Suppressor macrophage treated with lipopolysaccharide for 4 hours (primary cell): ENCODE results near the gene MET.
"Not testable (repeated sequence)": the region's sequence is repeated elsewhere in the genome, so short reads cannot be mapped to it uniquely, and the experiment has no call there.

Source experiments
- DNase-seq: peaks from one replicate; pipeline ENCODE4 v3.0.0-alpha.2; 2020

Gene MET

GRCh38 chr7:116698930-116699721 lies 27.1 kb downstream of the MET start:
- DNase-seq, result no peak

GRCh38 chr7:116699722-116700120 lies 27.7 kb downstream of the MET start:
- no peak for DNase-seq

GRCh38 chr7:116702046-116702785 lies 30.2 kb downstream of the MET start:
- no peak for DNase-seq

GRCh38 chr7:116704650-116705228 lies 32.7 kb downstream of the MET start:
- no peak for DNase-seq

DNA sequence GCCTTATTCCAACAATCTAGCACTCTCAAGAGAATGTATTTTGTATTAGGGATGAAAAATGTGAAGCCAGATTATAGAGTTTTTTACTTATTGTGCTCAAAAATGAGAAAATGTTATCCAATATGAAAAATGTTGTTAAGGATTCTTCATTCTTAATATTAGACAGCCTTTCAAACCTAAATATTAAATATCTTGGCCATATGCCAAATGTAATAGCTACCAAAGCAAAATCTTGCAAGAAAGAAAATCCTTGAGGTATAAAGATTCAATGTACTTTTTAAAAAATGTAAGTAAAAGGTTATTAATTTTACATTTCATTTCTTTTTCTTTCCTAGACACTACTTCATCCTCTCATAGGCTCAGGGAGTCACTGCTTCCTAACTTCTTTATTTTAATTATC lies 33.4 kb downstream of the MET start:
- DNase-seq, result no peak

DNA sequence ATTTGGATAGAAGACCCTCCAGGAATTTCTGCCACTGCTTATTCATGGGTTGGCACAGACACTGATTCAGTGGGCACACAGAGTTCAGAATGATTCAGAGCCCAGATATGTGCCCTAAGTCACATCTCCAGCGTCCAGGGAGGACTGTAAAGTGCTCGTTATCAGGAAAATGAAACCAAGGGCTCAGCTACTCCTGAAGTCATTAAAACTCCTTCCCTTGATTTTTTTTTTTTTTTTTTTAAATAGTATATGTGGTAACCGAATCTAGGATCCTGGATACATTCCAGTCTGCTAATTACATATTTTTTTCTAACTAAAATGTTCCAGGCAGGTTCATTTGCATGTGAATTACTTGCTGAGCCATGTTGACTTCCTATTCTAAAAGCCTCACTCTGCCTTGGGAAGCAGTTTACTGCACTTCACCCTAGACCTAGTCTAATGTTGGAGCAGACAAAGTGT lies 34.7 kb downstream of the MET start:
- DNase-seq, result no peak

DNA sequence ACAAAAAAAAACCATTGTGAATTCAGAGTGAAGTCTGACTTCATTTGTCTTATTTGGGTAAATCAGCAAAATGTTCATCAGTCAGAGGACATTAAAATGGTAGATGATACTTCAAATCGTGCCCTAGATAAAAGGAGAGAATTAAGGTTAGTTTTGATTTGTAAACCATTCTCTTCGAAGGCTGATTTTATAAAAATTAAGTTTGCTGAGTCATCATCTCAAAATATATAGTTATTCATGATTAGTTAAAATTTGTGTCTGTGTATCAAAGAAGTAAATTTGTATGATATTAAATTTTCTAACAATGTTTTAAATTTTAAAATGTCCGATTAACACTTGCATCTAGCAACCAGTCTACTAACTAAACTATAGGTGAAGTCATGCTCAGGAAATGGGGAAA lies 35.3 kb downstream of the MET start:
- no peak for DNase-seq

GRCh38 chr7:116708248-116708647 lies 36.3 kb downstream of the MET start:
- no peak for DNase-seq

DNA sequence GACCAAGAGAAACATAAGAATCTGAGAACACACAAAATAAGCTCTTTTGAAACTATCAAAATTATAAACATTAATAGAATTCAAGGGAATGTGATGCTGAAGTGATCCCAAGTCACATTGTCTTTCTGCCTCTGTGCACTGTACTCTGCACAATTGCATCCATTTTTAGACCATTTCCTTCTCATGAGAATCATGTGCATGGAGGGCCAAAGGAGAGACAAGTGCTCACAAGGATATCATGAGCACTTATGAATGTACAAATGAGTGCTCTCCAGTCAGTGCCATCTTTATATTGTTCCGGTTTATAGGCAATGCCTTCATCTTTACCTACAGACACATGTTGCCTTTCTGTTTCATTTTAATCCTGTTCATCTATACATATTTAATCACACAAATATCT lies 36.9 kb downstream of the MET start:
- no peak for DNase-seq

GRCh38 chr7:116709336-116709735 lies 37.3 kb downstream of the MET start:
- DNase-seq, result no peak

GRCh38 chr7:116710764-116711452 lies 38.9 kb downstream of the MET start:
- DNase-seq, result no peak

DNA sequence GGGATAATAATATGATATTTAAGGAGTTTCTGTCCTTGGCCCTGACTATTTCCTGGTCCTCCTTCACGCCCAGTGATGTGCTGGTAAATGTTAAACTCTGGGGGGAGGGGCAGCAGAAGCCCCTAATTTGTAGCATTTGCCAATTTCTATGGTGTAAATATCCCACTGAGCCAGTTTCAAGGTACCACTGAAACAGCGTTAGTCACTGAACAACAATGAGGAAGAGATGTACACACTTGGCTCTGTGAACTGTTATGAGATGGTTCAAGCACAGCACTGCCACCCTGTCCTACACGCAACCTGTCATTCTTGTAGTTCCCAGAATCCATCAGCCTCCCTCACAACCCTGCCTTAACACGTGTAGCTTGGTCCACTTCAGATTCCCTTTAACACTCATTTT lies 39.8 kb downstream of the MET start:
- DNase-seq, result no peak

- DNase-seq, result no peak
Observed at GRCh38 chr7:116713500-116713899, 41.5 kb downstream of the MET start.

- no peak for DNase-seq
Observed at GRCh38 chr7:116713918-116714317, 41.9 kb downstream of the MET start.

- no peak for DNase-seq
Observed at GRCh38 chr7:116715077-116715476, 43.1 kb downstream of the MET start.

GRCh38 chr7:116717137-116717536 lies 45.1 kb downstream of the MET start:
- no peak for DNase-seq

- DNase-seq, result not testable (repeated sequence)
Observed at GRCh38 chr7:116723959-116724529, 52.0 kb downstream of the MET start.

- DNase-seq, result no peak
Observed at GRCh38 chr7:116724560-116725231, 52.7 kb downstream of the MET start.

DNA sequence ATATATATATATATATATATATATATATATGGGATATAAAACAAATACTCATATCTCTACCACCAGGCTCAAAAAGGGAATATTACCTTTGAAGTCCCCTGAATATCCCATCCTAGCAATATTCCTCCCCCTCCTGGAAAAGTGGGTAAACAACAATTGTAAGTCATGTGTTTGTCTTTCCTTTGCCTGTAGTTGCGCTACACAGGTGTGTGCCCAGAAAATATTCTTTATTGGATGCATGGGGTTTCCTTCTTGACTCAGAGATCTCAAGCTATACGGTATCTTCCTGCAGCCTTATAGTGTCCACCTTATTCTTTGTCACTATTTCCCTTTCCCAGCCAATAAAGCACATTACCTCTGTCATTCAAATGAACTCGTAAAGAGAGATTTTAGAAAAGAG lies 54.2 kb downstream of the MET start:
- DNase-seq, result no peak

DNA sequence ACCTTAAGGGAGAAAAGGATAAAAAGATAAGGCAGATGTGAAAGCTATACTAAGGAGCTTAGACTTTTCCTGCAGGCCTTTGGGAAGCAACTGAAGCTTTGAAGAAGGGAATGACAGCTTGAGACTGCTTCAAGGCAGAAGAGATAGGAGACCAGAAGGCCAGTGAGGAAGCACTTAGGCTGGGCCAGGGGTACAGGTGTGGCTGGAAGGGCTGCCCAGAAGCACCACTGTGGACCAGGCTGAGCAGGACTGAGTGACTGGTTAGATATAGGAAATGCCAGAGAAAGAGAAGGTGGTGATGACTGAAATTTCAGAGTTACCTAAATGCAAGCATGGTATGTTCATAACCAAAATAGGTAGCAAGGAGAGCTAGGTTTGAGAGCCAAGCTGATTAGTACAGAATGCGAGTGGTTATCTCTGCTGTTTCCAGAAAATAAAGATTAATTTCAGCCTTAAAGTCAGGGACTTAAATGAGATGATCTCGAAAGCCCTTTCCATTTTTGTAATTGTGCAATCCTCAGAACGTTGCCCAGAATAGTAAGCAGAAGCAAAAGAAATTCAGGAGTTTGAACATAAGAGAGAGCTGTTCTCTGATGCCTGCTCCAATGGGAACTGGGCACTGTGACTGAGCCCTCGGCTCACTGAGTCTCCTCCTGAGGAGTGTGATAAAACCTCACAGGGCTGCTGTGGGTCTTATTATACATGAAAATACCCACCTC lies 54.9 kb downstream of the MET start:
- no peak for DNase-seq

GRCh38 chr7:116727432-116728009 lies 55.5 kb downstream of the MET start:
- no peak for DNase-seq
